Thyroid gland (tissue), 4 donors: Measurements from ENCODE around the gene KAT6B. TPM values are rescaled to one million over a fixed set of nuclear protein-coding genes. Genes with fewer than 3 reads are reported as not detected.

Experiments used
- DNase-seq, 2 donors: peaks; one replicate each; pipeline ENCODE4 v3.0.0-alpha.2; 2019
- H3K27ac ChIP-seq, 3 donors: fragments of 200-600 bp; sonication (generic); 1 replicate in 2 of 3; 2 replicates in 1 of 3; pipeline ENCODE4 v1.5.1; 2016 to 2019; ENCODE audit warnings: mild to moderate bottlenecking in 1 of 3, moderate library complexity in 1 of 3
- H3K27me3 ChIP-seq: fragments of 200-600 bp; sonication (generic); one replicate; pipeline ENCODE4 v1.5.1; 2019
- H3K36me3 ChIP-seq, 2 donors: fragments of 200-600 bp; sonication (generic); one replicate each; pipeline ENCODE4 v1.5.1; 2016 to 2019
- H3K4me1 ChIP-seq, 2 donors: fragments of 200-600 bp; sonication (generic); one replicate each; pipeline ENCODE4 v1.5.1; 2017 to 2019
- H3K4me3 ChIP-seq, 3 donors: fragments of 200-600 bp; sonication (generic); replicated peaks in 1 of 3; 1 replicate in 2 of 3; 2 replicates in 1 of 3; pipeline ENCODE4 v1.5.1; 2016; ENCODE audit warnings: mild to moderate bottlenecking in 1 of 3
- H3K9me3 ChIP-seq: fragments of 200-600 bp; sonication (generic); one replicate; pipeline ENCODE4 v1.5.1; 2017
- CTCF ChIP-seq, 6 experiments: fragments of 200-600 bp in 3 of 6; fragments of 450-650 bp in 3 of 6; sonication (generic) in 3 of 6; IDR thresholded peaks; one replicate each; pipeline ENCODE4 v1.5.1; 2016 to 2019; ENCODE audit warnings: antibody characterized with exemption in 6 of 6, mild to moderate bottlenecking in 2 of 6, inconsistent platforms in 1 of 6, moderate library complexity in 1 of 6
- POLR2A ChIP-seq, 2 donors: fragments of 450-650 bp; IDR thresholded peaks; one replicate each; pipeline ENCODE4 v1.6.1; 2017; ENCODE audit warnings: antibody characterized with exemption in 2 of 2, mild to moderate bottlenecking in 2 of 2, moderate library complexity in 1 of 2
- WGBS, 2 donors: methylation state at CpG; one replicate each; pipeline ENCODE4 v1.1.5; 2017; 5-methylcytosine and 5-hydroxymethylcytosine counted together
- intact Hi-C: fragments of 100-400 bp; cut with DNase I; formaldehyde crosslinking; loops from one replicate; pipeline ENCODE4 v1.15.1; 2023
- total RNA-seq, 4 donors: library from RNA; depleted of rRNA; stranded (reverse); fragments of >200 nt; gene quantifications; one replicate each; pipeline ENCODE4 v1.2.3, GENCODE V29; 2016

KAT6B gene
- total RNA-seq, 4 donors from 2014 or later, result 56.5 to 115 (median 76.3) TPM

- no peak overlapping the region for H3K4me3 ChIP-seq
- H3K36me3 ChIP-seq, result no peaks in the 10 kb centered on the region
- no peaks in the 10 kb centered on the region for H3K9me3 ChIP-seq
- WGBS, 2 donors, result 48 to 49% methylated on average over 1 of the region's 1 CpG
- TF ChIP-seq CTCF (IDR thresholded peaks at IDR 0.05) (no peak), POLR2A (IDR thresholded peaks at IDR 0.05) (no peak)
- no peak for DNase-seq
- H3K27me3 ChIP-seq, result no peaks in the 10 kb centered on the region
- intact Hi-C loops, result no loop called here
- peaks cover 56 to 64% of the 10 kb centered on the region in 2 donors for H3K4me1 ChIP-seq
- peak overlapping the region; percentile 57 to 77 (median 59) for H3K27ac ChIP-seq
These were observed 96.5 kb downstream of the KAT6B start for GRCh38 chr10:74922921-74923320.

- no peaks in the 10 kb centered on the region for H3K9me3 ChIP-seq
- H3K27me3 ChIP-seq, result no peaks in the 10 kb centered on the region
- peaks cover 58 to 68% of the 10 kb centered on the region in 2 donors for H3K4me1 ChIP-seq
- 34 to 43% methylated on average over 4 of the region's 4 CpGs for WGBS, 2 donors
- peak overlapping the region; percentile 59 to 77 (median 59) for H3K27ac ChIP-seq
- peak; percentile 73 to 83 for DNase-seq
- H3K4me3 ChIP-seq, result no peak overlapping the region
- intact Hi-C loops, result no loop called here
- TF ChIP-seq CTCF (IDR thresholded peaks at IDR 0.05) (no peak), POLR2A (IDR thresholded peaks at IDR 0.05) (peak in 1 of 2 donors; percentile 5)
- no peaks in the 10 kb centered on the region for H3K36me3 ChIP-seq
These were observed 97.2 kb downstream of the KAT6B start for GRCh38 chr10:74923556-74923955.

GRCh38 chr10:74924251-74924963 lies 98.0 kb downstream of the KAT6B start:
- intact Hi-C loops, result no loop called here
- H3K4me3 ChIP-seq, result no peak overlapping the region
- no peaks in the 10 kb centered on the region for H3K27me3 ChIP-seq
- H3K4me1 ChIP-seq, result peaks cover 64 to 70% of the 10 kb centered on the region in 2 donors
- peak overlapping the region; percentile 59 to 77 (median 59) for H3K27ac ChIP-seq
- 38 to 47% methylated on average over 5 of the region's 5 CpGs for WGBS, 2 donors
- no peaks in the 10 kb centered on the region for H3K9me3 ChIP-seq
- no peak for TF ChIP-seq POLR2A (IDR thresholded peaks at IDR 0.05)
- TF ChIP-seq CTCF (IDR thresholded peaks at IDR 0.05), result no peak
- DNase-seq, result no peak
- no peaks in the 10 kb centered on the region for H3K36me3 ChIP-seq

- no peak for DNase-seq
- no peak overlapping the region for H3K4me3 ChIP-seq
These were observed 98.9 kb downstream of the KAT6B start for GRCh38 chr10:74925291-74925690.

More at GRCh38 chr10:74925291-74925690, 98.9 kb downstream of the KAT6B start:
- TF ChIP-seq CTCF (IDR thresholded peaks at IDR 0.05) (no peak), POLR2A (IDR thresholded peaks at IDR 0.05) (no peak)
- Histone ChIP-seq H3K27ac (peak overlapping the region; percentile 59 to 77 (median 59)), H3K4me1 (peaks cover 66 to 70% of the 10 kb centered on the region in 2 donors), H3K36me3 (no peaks in the 10 kb centered on the region), H3K9me3 (no peaks in the 10 kb centered on the region), H3K27me3 (no peaks in the 10 kb centered on the region)
- 61 to 84% methylated on average over 1 of the region's 1 CpG for WGBS, 2 donors
- intact Hi-C loops, result no loop called here
